GM21360 (cell line): ENCODE results near the gene WDFY4.

Experiments
- ATAC-seq: cut with Tn5 transposase; IDR thresholded peaks from one replicate; pipeline ENCODE4 v1.9.1; 2021; ENCODE audit warnings: mild to moderate bottlenecking, moderate library complexity; ENCODE audit not compliant: unreplicated experiment

The WDFY4 gene

DNA sequence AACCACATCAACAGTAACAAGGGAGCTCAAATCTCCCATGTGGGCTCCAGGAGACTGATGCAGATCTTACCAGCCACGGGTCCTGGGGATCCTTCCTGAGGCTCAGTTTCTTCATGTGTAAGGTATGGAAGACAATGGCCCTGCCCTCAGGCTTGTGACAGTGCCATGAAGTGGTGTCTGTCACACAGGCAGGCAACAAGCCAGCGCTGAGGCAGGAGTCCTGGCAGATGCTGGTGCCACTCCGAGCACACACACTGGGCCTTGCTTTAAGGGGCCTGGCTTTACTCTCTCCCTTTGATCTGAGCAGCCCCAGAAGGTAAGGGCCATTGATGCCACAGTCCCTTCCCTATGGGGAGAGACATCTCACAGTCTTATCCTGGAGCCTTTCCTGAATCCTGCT lies 283.4 kb downstream of the WDFY4 start:
- no peak for ATAC-seq

- no peak for ATAC-seq
Measured at GRCh38 chr10:48970046-48970445, 285.4 kb downstream of the WDFY4 start.

DNA sequence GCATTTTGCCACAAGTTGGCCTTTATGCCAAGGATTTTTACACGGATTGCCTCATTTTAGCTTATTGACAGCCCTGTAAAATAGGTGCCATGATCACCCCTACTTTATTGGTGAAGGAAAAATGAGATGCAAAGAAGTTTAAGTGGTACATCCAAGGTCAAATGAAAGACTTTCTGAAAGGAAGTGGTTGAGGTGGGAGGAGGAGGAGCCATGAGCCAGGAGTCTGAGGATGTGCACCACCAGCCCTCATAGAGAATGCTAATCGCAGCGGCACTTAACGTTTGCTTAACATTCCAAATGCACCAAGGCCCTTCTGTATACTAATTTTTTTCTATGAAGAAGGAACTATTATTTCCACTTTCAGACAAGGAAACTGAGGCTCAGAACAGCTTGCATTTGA lies 286.0 kb downstream of the WDFY4 start:
- ATAC-seq: no peak

GRCh38 chr10:48973065-48973464 lies 288.4 kb downstream of the WDFY4 start:
- ATAC-seq: no peak

GRCh38 chr10:48974510-48975156 lies 290.0 kb downstream of the WDFY4 start:
- no peak for ATAC-seq

DNA sequence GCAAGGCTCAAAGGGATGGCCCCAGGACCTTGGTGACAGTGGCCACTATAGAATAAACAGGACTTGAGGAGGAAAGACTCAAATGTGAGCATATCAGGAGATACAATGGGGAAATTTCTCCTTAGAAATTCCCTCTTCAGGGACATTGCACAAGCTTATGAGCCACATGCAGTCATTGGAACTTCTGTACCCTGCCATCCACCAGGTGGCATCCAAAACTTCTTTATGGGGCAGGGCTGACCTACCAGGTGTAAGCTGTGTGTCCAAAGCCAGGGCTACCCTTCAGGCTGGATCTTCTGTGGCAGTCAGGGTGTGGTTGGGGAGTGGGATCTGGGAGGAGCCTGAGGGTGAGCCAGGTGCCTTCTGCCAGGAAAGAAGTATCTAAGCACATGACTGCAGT lies 291.5 kb downstream of the WDFY4 start:
- no peak for ATAC-seq

DNA sequence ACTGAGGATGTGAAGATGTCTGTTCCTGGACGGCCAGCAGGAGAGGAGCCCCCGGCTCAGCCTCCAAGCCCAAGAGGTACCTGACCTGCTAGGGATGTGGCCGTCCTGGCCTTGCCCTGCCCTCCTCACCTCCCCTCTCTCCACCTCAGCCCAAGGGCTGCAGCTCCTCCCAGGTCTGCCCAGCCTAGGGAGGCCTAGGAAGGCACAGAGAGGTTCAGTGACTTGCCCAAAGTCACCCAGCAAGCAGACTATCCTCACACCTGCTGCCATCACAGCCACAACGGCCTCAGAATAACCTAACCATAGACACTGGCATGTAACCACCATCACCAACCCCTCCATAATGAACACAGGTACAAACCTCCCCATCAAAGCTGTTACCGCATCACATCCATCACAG lies 293.6 kb downstream of the WDFY4 start:
- no peak for ATAC-seq

- ATAC-seq: no peak
Measured at GRCh38 chr10:48981310-48981907, 296.7 kb downstream of the WDFY4 start.

GRCh38 chr10:48982584-48982983 lies 297.9 kb downstream of the WDFY4 start:
- ATAC-seq: no peak

DNA sequence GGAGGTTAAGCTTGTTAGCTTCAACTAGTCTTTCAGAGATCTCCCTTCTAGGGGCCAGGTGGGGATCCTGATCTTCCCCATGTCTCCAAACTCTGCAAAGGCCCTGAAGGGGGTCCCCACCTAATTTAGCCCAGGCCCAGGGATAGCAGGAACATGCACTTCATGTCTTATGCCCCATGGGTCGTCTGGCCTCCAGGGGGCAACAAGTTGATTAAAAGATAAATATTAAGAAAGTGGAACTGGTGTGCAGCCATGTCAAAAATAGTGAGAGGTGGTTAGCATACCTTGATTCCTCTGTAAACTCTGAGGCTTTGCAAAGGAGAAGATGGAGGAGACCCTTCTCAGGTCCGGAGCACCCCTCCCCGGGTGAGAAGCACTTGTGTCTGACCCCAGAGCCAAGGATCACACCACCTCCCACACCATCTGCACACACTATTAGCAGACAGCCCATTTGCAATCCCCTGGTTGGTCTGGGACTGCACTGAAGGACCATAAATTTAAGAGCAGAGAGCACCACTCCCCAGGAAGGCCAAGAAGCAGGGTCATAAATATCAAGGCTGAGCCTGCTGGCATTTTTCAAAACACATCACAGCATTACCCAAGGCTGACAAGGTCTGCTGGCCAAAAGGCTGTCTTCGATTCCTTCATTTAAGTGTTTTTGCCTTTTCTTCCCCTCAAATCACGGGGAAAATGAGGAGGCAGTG lies 299.1 kb downstream of the WDFY4 start:
- no peak for ATAC-seq

DNA sequence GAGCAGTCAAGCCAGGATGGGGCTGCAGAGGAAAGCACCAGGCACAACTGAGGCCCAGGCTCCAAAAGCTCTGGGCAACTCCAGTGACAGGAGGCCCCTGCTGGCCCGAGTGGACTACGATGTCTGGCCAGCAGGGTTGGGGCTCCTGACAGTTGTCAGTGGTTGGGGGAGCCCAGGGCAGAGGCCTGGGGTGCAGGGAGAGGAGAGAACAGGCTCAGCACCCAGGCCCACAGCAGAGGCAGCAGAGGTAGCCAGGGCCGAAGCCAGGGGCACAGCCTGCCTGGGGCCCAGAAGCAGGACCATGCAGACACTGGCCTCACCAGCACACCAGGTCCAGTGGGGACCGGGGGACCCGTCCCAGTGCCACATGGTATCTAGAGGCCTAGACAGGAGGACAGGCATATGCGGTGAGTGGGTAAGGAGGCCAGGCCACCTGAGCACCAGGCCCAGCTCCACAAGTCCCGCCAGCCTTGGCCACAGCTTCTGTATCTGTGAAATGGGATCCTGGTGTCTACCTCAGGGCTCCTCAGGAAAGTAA lies 301.0 kb downstream of the WDFY4 start:
- ATAC-seq: no peak

GRCh38 chr10:48990226-48990625 lies 305.6 kb downstream of the WDFY4 start:
- no peak for ATAC-seq

DNA sequence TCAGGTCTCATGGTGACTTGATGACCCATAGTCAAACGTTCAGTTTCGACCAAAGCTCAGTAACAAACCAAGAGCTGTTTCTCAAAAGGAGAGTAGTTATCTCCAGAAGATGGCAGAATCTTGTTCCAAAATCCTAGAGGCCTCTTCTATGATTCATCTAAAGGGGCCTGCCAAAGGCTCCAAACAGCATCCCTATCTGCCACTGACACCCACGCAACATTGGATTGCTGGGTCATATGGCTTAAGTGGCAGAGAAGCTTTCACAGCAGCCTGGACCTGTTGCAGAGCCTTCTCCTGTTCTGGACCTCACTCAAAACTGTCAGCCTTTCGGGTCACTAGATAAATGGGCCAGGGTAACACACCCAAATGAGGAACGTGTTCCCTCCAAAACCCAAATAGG lies 309.0 kb downstream of the WDFY4 start:
- no peak for ATAC-seq

- no peak for ATAC-seq
Measured at GRCh38 chr10:48996329-48996728, 311.7 kb downstream of the WDFY4 start.

DNA sequence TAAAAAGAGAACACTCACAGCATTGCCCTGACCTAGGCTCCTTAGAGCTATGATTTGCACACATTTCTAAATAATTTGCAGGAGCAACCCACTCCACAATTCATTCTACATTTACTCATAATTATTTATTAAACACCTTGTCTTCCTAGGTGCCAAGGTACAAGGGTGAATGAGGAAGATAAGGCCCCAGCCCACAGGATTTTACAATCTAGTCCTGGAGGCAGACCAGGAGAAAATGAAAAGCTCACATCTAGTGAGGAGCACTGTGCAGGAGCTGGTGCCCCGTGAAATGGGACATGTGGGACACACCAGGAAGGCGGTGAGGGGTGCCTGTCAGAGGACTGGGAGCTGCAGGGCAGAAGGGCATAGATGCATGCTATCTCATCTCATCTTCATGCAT lies 314.7 kb downstream of the WDFY4 start:
- ATAC-seq: no peak

- ATAC-seq: no peak
Measured at GRCh38 chr10:49000437-49001398, 316.0 kb downstream of the WDFY4 start.

DNA sequence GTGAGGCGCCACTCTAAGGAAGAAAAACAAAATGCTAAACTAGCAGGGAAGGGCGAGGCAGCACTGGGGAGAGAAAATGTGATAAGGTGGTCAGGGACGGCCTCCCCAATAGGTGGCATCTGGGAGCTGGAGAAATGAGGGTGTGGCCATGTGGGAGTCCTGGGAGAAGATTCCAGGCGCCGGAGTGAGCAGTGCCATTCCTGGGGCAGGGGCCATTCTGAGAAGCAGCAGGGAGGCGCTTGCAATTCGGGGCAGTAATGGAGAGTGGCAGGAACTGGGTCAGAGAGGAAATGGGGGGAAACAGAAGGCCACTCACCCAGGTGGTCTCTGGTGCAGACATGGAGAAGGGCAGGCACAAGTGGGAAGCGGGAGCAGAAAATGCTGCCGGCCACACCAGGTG lies 316.7 kb downstream of the WDFY4 start:
- ATAC-seq: no peak

- ATAC-seq: no peak
Measured at GRCh38 chr10:49001870-49002672, 317.4 kb downstream of the WDFY4 start.

DNA sequence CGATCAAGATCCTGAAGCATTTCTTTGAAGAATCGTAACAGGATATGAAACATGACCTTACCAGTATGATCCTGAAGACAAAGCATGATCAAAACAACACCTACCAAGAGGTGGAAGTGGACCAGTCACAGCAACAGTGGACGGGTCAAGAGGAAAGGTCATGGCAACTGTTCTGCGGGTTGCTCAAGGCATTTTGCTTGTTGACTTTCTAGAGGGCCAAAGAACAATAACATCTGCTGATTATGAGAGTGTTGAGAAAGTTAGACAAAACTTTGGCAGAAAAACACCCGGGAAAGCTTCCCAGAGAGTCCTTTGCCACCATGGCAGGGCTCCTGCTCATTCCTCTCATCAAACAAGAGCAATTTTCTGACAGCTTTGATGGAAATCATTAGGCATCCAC lies 320.6 kb downstream of the WDFY4 start:
- ATAC-seq: no peak

DNA sequence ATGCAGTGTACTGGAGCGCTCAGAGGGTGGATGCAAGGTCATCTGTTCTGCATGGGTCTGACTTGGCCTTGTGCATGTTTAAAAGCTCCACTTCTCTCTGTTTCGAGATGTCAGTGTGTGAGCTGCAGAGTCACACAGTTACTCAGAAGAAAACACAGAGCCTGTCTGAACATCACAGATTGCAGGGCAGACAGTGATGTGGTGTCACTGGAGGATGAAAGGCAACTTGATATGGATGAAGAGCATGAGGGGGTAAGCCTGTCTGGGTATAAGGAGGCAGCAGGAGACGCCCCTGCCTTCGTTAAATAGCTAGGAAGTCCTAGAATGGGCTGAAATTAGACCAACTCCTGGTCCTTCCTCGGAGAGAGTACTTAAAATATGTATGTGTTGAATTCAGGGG lies 322.5 kb downstream of the WDFY4 start:
- no peak for ATAC-seq
